Loucy (cell line): ENCODE measurements around the gene TBC1D1.

ENCODE experiments used
- H2AFZ ChIP-seq: fragments of 200-600 bp; sonication (generic); 2 replicates; pipeline ENCODE4 v1.6.0; 2016; ENCODE audit warnings: antibody characterized with exemption, mild to moderate bottlenecking, low read length, moderate library complexity
- H3F3A ChIP-seq: fragments of 200-600 bp; 2 replicates; pipeline ENCODE4 v1.6.0; 2016; ENCODE audit warnings: antibody characterized with exemption, low read depth, mild to moderate bottlenecking
- H3K27me3 ChIP-seq: fragments of 200-600 bp; sonication (generic); 2 replicates; pipeline ENCODE4 v1.6.1; 2014; ENCODE audit warnings: low read length, mild to moderate bottlenecking; ENCODE audit not compliant: insufficient read depth, poor library complexity, severe bottlenecking
- H3K36me3 ChIP-seq: fragments of 200-600 bp; sonication (generic); 2 replicates; pipeline ENCODE4 v1.6.1; 2016; ENCODE audit warnings: low read length; ENCODE audit not compliant: insufficient read depth
- H3K4me1 ChIP-seq: fragments of 200-600 bp; sonication (generic); 2 replicates; pipeline ENCODE4 v1.5.1; 2014; ENCODE audit warnings: low read length, mild to moderate bottlenecking; ENCODE audit not compliant: insufficient read depth, poor library complexity, severe bottlenecking
- H3K4me2 ChIP-seq: fragments of 200-600 bp; sonication (generic); 2 replicates; pipeline ENCODE4 v1.6.0; 2014; ENCODE audit warnings: antibody characterized with exemption, low read length, low read depth, mild to moderate bottlenecking; ENCODE audit not compliant: poor library complexity, severe bottlenecking
- H3K4me3 ChIP-seq: fragments of 200-600 bp; sonication (generic); 2 replicates; pipeline ENCODE4 v1.5.1; 2014; ENCODE audit warnings: low read length, mild to moderate bottlenecking, mixed read lengths; ENCODE audit not compliant: poor library complexity, severe bottlenecking
- H3K79me2 ChIP-seq: fragments of 200-600 bp; sonication (generic); 2 replicates; pipeline ENCODE4 v1.6.1; 2014; ENCODE audit warnings: low read length; ENCODE audit not compliant: insufficient read depth
- H3K9ac ChIP-seq: fragments of 200-600 bp; sonication (generic); 2 replicates; pipeline ENCODE4 v1.6.0; 2014; ENCODE audit warnings: mild to moderate bottlenecking, low read depth, low read length, moderate library complexity; ENCODE audit not compliant: poor library complexity, severe bottlenecking
- H3K9me2 ChIP-seq: fragments of 200-600 bp; sonication (generic); replicated peaks from 2 replicates; pipeline ENCODE4 v1.6.1; 2016; ENCODE audit warnings: low read depth, low read length, mixed read lengths
- H3K9me3 ChIP-seq: fragments of 200-600 bp; sonication (generic); 2 replicates; pipeline ENCODE4 v1.6.1; 2014; ENCODE audit warnings: mild to moderate bottlenecking, antibody characterized with exemption, low read length, low read depth; ENCODE audit not compliant: insufficient read depth
- H4K20me1 ChIP-seq: fragments of 200-600 bp; sonication (generic); 2 replicates; pipeline ENCODE4 v1.6.0; 2014; ENCODE audit warnings: antibody characterized with exemption, low read length, mild to moderate bottlenecking; ENCODE audit not compliant: insufficient read depth, poor library complexity, severe bottlenecking
- EZH2phosphoT487 ChIP-seq: fragments of 200-600 bp; IDR thresholded peaks from 2 replicates; pipeline ENCODE4 v1.6.1; 2018; ENCODE audit warnings: antibody characterized with exemption, mild to moderate bottlenecking, moderate library complexity, borderline replicate concordance
- TF ChIP-seq, protein P1 (sequence below): fragments of 200-600 bp; sonication (generic); conservative IDR thresholded peaks from 2 replicates; pipeline ENCODE4 v1.5.1; 2014; ENCODE audit warnings: mild to moderate bottlenecking, antibody characterized with exemption, low read length

The TBC1D1 gene

DNA sequence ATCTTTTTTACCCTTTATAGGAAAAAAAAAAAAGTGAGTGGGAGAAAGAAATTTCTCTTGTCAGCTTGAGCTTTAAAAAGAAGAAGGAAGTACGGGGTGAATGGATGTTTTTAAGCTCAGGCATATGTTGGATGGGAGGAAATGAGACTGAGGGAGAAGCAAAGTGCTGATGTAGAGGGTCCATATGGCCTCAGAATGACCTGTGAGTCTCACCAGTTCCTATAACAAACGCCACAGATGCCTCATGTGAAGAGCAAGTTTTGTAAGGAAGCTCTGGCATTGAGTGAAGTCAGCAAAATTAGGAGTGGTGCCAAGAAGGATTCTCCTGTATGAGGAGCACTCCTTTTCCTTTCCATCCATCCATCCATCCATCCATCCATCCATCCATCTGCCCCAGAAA is 283.9 kb downstream of the TBC1D1 start:
- H3K9ac ChIP-seq: no peak overlapping the region
- no peaks in the 10 kb centered on the region for H3F3A ChIP-seq
- TF ChIP-seq, protein P1, sequence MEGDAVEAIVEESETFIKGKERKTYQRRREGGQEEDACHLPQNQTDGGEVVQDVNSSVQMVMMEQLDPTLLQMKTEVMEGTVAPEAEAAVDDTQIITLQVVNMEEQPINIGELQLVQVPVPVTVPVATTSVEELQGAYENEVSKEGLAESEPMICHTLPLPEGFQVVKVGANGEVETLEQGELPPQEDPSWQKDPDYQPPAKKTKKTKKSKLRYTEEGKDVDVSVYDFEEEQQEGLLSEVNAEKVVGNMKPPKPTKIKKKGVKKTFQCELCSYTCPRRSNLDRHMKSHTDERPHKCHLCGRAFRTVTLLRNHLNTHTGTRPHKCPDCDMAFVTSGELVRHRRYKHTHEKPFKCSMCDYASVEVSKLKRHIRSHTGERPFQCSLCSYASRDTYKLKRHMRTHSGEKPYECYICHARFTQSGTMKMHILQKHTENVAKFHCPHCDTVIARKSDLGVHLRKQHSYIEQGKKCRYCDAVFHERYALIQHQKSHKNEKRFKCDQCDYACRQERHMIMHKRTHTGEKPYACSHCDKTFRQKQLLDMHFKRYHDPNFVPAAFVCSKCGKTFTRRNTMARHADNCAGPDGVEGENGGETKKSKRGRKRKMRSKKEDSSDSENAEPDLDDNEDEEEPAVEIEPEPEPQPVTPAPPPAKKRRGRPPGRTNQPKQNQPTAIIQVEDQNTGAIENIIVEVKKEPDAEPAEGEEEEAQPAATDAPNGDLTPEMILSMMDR: no peak
- TF ChIP-seq EZH2phosphoT487: no peak
- no peaks in the 10 kb centered on the region for H3K36me3 ChIP-seq
- no peaks in the 10 kb centered on the region for H4K20me1 ChIP-seq
- peaks cover 7% of the 10 kb centered on the region for H3K4me1 ChIP-seq
- no peaks in the 10 kb centered on the region for H3K9me2 ChIP-seq
- H3K27me3 ChIP-seq: no peaks in the 10 kb centered on the region
- no peak overlapping the region for H3K4me3 ChIP-seq
- no peaks in the 10 kb centered on the region for H3K9me3 ChIP-seq
- no peaks in the 10 kb centered on the region for H3K79me2 ChIP-seq
- peak overlapping the region; percentile 8 for H3K4me2 ChIP-seq
- H2AFZ ChIP-seq: no peak overlapping the region

DNA sequence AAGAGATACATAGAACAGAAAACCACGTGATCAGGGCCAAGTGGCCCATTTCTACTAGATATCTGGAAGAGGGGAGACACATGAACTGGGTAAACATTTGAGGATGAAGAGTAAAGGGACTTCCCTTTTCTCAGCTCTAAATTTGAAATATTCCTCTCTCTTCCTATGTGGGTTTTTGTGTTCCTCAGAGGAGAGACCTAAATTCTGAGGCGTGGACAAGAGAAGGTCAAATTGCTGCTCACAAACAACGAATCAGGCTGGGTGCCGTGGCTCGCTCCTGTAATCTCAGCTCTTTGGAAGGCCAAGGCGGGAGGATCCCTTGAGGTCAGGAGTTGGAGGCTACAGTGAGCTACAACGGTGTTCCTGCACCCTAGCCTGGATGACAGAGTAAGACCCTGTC is 285.3 kb downstream of the TBC1D1 start:
- Histone ChIP-seq H3K9ac (no peak overlapping the region), H3K4me1 (peaks cover 7% of the 10 kb centered on the region), H3K79me2 (no peaks in the 10 kb centered on the region), H3F3A (no peaks in the 10 kb centered on the region), H3K4me2 (no peak overlapping the region), H4K20me1 (no peaks in the 10 kb centered on the region), H3K36me3 (no peaks in the 10 kb centered on the region), H3K9me3 (no peaks in the 10 kb centered on the region), H3K4me3 (no peak overlapping the region), H3K9me2 (no peaks in the 10 kb centered on the region), H3K27me3 (no peaks in the 10 kb centered on the region), H2AFZ (no peak overlapping the region)
- no peak for TF ChIP-seq EZH2phosphoT487
- TF ChIP-seq, protein P1: no peak

DNA sequence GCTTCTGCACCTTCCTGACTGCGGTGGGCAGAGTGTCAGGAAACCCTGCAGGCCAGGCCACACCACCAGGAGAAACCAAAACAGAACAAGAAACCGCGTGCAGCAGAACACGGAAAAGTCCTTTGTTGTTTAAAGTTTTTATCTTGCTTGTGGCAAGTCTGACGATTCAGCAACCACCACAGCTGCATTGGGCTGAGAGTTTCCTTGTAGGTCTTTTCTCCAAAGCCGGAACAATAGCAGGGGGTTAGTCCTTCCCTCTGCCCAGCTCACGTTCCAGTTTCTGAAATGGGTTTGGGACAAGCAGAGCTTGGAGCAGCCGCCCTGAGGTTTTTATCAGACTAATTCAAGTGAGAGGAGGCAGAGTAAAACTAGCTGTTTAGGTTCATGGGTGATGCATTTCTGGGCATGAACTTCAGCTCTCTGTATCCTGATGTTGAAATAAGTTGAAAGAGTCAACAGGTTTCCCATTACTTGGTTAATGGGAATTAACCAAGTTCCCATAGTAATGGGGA is 286.2 kb downstream of the TBC1D1 start:
- H3K9me2 ChIP-seq: no peaks in the 10 kb centered on the region
- H2AFZ ChIP-seq: peak overlapping the region; percentile 71
- H3K4me3 ChIP-seq: peak overlapping the region; percentile 14
- H4K20me1 ChIP-seq: no peaks in the 10 kb centered on the region
- peak overlapping the region; percentile 38 for H3K4me2 ChIP-seq
- H3K36me3 ChIP-seq: no peaks in the 10 kb centered on the region
- H3K9ac ChIP-seq: no peak overlapping the region
- H3K27me3 ChIP-seq: no peaks in the 10 kb centered on the region
- no peaks in the 10 kb centered on the region for H3K9me3 ChIP-seq
- H3K4me1 ChIP-seq: peaks cover 7% of the 10 kb centered on the region
- TF ChIP-seq, protein P1: no peak
- no peak for TF ChIP-seq EZH2phosphoT487
- no peaks in the 10 kb centered on the region for H3K79me2 ChIP-seq
- no peaks in the 10 kb centered on the region for H3F3A ChIP-seq
